Retinal pigment epithelial cell (primary cell): ENCODE data around the gene CAMTA2.
A peak's percentile ranks its signal among the peaks of the same experiment; 100 is the strongest.

Experiments
- DNase-seq: peaks from one replicate; pipeline ENCODE4 v3.0.0-alpha.2; 2010; ENCODE audit warnings: low read depth
- H3K4me3 ChIP-seq: 2 replicates; pipeline ENCODE4 v1.5.1; 2011; ENCODE audit warnings: mild to moderate bottlenecking, low read length, control low read depth, moderate library complexity
- TF ChIP-seq, protein P1 (sequence below): conservative IDR thresholded peaks from 2 replicates; pipeline ENCODE4 v1.5.1; 2011; ENCODE audit warnings: low read depth, low read length, control low read depth, inconsistent platforms

The CAMTA2 gene

DNA sequence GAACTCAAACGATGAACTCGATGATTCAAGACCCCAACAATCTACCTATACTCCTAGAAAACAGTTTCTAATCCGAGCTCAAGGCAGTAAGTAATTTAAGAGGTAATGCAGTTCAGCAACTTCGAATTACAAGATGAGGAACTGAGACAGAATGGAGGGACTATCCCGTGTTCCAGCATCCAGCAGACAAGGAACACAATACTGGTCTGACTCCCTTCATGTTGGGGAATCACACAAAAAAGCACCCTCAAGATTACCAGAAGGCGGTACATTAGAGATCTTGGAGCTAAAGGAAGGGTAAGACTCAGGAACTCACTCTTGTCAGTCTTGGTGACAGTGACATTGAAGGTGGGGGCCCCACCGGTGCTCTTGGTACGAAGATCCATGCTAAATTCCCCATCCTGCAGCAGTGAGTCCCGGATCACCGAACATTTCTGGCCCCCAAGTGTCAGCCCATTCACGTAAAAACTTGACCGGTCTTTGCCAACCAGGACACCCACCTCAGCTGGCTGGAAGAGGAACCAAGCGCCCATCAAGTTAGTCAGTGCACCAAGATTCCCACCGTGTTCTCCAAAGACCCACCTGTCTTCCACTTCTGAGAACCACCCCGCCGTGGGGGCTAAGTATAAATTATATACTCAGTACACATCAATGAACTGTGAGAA lies 41.0 kb downstream of the CAMTA2 start:
- DNase-seq = no peak
- peak overlapping the region; percentile 93 for H3K4me3 ChIP-seq
- TF ChIP-seq, protein P1, sequence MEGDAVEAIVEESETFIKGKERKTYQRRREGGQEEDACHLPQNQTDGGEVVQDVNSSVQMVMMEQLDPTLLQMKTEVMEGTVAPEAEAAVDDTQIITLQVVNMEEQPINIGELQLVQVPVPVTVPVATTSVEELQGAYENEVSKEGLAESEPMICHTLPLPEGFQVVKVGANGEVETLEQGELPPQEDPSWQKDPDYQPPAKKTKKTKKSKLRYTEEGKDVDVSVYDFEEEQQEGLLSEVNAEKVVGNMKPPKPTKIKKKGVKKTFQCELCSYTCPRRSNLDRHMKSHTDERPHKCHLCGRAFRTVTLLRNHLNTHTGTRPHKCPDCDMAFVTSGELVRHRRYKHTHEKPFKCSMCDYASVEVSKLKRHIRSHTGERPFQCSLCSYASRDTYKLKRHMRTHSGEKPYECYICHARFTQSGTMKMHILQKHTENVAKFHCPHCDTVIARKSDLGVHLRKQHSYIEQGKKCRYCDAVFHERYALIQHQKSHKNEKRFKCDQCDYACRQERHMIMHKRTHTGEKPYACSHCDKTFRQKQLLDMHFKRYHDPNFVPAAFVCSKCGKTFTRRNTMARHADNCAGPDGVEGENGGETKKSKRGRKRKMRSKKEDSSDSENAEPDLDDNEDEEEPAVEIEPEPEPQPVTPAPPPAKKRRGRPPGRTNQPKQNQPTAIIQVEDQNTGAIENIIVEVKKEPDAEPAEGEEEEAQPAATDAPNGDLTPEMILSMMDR = no peak

DNA sequence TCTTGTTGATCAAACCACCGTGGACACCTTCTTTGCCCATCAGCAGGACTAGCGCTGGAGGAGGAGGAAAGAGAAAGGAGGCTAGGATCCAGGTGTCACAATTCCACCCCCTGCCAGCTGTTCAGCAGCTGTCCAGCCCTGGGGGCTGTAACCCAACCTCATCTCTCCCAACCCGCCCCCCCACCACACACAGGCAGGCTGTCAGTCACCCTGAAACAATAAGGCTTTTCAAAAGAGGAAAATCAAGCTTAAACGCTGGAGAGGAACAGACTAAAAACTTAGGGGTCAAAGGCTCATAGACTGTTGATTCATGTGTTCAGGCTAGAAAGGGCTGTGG lies 41.6 kb downstream of the CAMTA2 start:
- peak overlapping the region; percentile 93 for H3K4me3 ChIP-seq
- no peak for DNase-seq
- TF ChIP-seq, protein P1 = no peak

DNA sequence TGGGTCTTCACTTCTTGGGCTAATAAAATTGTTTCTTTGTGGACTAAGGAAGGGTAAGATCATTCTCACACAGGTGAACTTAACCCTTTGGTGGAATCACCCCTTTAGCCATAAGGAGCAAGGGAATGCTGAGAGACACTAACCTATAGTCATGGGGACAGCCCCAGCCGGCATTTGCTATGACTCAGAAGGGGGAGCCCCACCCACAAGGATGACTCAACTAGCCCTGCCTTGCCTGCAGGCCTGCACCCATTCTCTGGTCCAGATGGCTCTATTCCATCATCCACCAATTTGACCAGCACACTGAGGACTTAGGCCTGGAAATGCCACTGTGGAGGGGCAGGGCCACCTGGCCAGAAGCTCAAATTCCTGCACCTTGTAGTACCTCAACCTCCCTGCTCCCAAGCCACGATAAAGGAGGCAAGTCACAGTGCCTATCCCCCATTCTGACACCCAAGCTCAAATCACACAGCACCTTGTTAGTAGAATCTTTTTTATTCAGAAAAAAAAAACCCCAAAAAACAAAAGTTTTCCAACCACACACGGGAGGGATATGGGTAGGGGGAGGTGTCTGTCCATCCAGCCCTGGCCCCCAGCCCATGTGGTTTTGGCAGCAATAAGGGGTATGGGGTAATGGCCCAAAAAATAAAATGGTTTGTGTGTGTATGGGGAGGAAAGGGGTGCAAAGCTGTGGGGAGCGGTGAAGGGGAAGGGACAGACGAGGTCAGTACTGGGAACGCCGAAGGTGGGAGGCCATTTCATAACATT lies 42.1 kb downstream of the CAMTA2 start:
- H3K4me3 ChIP-seq = peak overlapping the region; percentile 29
- TF ChIP-seq, protein P1 = no peak
- no peak for DNase-seq

DNA sequence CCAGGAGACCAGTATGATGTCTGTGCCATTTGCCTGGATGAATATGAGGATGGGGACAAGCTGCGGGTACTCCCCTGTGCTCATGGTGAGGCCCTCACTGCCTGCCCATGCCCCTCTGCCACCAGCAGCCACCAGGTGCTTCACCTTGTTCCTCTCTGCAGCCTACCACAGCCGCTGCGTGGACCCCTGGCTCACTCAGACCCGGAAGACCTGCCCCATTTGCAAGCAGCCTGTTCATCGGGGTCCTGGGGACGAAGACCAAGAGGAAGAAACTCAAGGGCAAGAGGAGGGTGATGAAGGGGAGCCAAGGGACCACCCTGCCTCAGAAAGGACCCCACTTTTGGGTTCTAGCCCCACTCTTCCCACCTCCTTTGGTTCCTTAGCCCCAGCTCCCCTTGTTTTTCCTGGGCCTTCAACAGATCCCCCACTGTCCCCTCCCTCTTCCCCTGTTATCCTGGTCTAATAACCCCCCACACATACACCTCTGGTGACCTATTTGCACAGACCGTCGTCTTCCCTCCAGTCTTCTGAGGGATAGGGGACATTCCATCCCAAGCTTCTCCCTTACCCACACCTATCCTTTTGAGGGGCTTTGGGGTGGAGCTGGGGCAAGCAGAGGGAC lies 42.8 kb downstream of the CAMTA2 start:
- TF ChIP-seq, protein P1 = no peak
- no peak overlapping the region for H3K4me3 ChIP-seq
- DNase-seq = no peak

DNA sequence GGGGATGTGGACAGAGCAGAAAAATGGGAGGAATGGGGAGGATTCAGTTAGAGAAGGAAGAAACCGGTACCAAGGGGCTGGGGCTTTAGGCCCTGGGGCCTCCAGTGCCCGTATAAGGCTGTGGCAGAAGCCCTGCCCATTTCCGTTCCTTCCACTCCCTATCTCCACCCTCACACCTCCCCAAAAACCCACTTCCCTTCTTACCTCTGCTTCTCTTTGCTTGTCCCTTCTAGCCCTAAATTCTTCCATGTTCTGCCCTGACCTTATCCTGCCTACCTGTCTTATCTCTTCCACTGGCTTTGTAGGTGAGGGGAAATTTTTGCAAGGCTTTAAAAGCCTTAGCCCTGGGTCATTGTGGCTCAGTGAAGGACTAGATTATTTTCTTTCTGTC lies 43.3 kb downstream of the CAMTA2 start:
- TF ChIP-seq, protein P1 = no peak
- DNase-seq = no peak
- no peak overlapping the region for H3K4me3 ChIP-seq

DNA sequence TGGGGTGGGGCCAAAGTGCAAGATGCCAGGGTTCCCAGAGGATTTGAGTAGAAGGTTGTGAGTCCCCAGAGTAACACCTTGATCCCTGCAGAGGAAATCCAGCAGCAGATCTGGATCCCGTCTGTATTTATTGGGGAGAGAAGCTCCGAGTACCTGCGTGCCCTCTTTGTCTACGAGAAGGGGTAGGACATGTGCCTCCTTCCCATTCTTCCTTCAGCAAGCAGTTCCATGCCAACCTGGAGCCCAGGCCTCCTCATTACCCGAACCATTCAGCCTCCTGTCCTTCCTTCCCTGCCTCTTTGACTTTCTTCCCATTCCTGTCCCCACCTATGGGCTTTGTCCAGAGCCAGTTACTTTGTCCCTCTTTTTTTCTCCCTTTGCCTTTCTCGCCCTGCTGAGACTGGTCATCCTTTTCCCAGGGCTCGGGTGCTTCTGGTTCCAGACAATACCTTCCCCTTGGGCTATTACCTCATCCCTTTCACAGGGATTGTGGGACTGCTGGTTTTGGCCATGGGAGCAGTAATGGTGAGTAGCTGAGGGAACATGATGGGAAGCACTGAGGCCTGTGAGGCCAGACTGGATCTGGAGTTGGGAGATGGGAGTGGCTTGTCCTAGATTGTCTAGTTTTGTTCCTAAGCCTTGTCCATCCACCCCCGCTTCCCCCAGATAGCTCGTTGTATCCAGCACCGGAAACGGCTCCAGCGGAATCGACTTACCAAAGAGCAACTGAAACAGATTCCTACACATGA lies 44.5 kb downstream of the CAMTA2 start:
- TF ChIP-seq, protein P1 = no peak
- no peak overlapping the region for H3K4me3 ChIP-seq
- no peak for DNase-seq
